CD4-positive, alpha-beta T cell treated with Interleukin-10 for 1 hour (primary cell): ENCODE measurements around the gene NHSL1.

Experiments used
- DNase-seq: peaks from one replicate; pipeline ENCODE4 v3.0.0-alpha.2; 2020

Gene NHSL1

GRCh38 chr6:138521790-138522189 is 22.5 kb upstream of the NHSL1 start:
- no peak for DNase-seq

- peak; percentile 15 for DNase-seq
These were observed 21.2 kb upstream of the NHSL1 start for GRCh38 chr6:138520463-138520862.

- DNase-seq = no peak
These were observed 18.8 kb upstream of the NHSL1 start for GRCh38 chr6:138518054-138518453.

GRCh38 chr6:138517635-138518034 is 18.3 kb upstream of the NHSL1 start:
- peak; percentile 66 for DNase-seq

GRCh38 chr6:138515657-138516248 is 16.5 kb upstream of the NHSL1 start:
- DNase-seq = no peak

GRCh38 chr6:138514860-138515540 is 15.7 kb upstream of the NHSL1 start:
- DNase-seq = peak; percentile 47

- DNase-seq = no peak
These were observed 13.3 kb upstream of the NHSL1 start for GRCh38 chr6:138512609-138513008.

GRCh38 chr6:138510093-138510492 is 10.8 kb upstream of the NHSL1 start:
- no peak for DNase-seq

GRCh38 chr6:138509371-138509770 is 10.1 kb upstream of the NHSL1 start:
- DNase-seq = peak; percentile 68

- no peak for DNase-seq
These were observed 9.3 kb upstream of the NHSL1 start for GRCh38 chr6:138508676-138508988.

GRCh38 chr6:138507977-138508675 is 8.8 kb upstream of the NHSL1 start:
- no peak for DNase-seq

- no peak for DNase-seq
These were observed 5.7 kb upstream of the NHSL1 start for GRCh38 chr6:138504764-138505689.

- DNase-seq = no peak
These were observed 4.8 kb upstream of the NHSL1 start for GRCh38 chr6:138503881-138504680.

GRCh38 chr6:138502546-138502945 is 3.3 kb upstream of the NHSL1 start:
- no peak for DNase-seq

GRCh38 chr6:138500867-138501446 is 1.7 kb upstream of the NHSL1 start:
- DNase-seq = no peak

- no peak for DNase-seq
These were observed 861 bp upstream of the NHSL1 start for GRCh38 chr6:138500045-138500665.

GRCh38 chr6:138498629-138499302 is 528 bp downstream of the NHSL1 start:
- DNase-seq = no peak

- no peak for DNase-seq
These were observed 2.0 kb downstream of the NHSL1 start for GRCh38 chr6:138497286-138497685.

- DNase-seq = no peak
These were observed 5.0 kb downstream of the NHSL1 start for GRCh38 chr6:138494312-138494711.

GRCh38 chr6:138493413-138493812 is 5.9 kb downstream of the NHSL1 start:
- DNase-seq = no peak

GRCh38 chr6:138492871-138493270 is 6.4 kb downstream of the NHSL1 start:
- no peak for DNase-seq
